SK-N-SH treated with all-trans-retinoic acid at 6 μM for 48 hours (cell line): Measurements from ENCODE around the gene ITCH.
"Not testable (repeated sequence)": the region's sequence is repeated elsewhere in the genome, so short reads cannot be mapped to it uniquely, and the experiment has no call there.

Experiments used
- ATAC-seq: fragments of 200-7000 bp; cut with Tn5 transposase; 3 replicates; pipeline ENCODE4 v1.9.1; 2020; ENCODE audit warnings: mild to moderate bottlenecking, moderate library complexity
- ARNTL ChIP-seq: fragments of 450-650 bp; formaldehyde crosslinking; IDR thresholded peaks from 2 replicates; pipeline ENCODE4 v1.5.0; 2020; ENCODE audit warnings: low read depth, mild to moderate bottlenecking, moderate library complexity, borderline replicate concordance
- BACH2 ChIP-seq: fragments of 250-450 bp; sonication (Bioruptor Pico); IDR thresholded peaks from 2 replicates; pipeline ENCODE4 v1.9.0; 2021; ENCODE audit warnings: mild to moderate bottlenecking, borderline replicate concordance
- CREB5 ChIP-seq: fragments of 250-450 bp; sonication (Bioruptor Pico); IDR thresholded peaks from 2 replicates; pipeline ENCODE4 v1.5.1; 2020; ENCODE audit warnings: low read depth, mild to moderate bottlenecking, moderate library complexity
- CSDC2 ChIP-seq: fragments of 250-450 bp; sonication (Bioruptor Pico); IDR thresholded peaks from 2 replicates; pipeline ENCODE4 v1.5.0; 2020; ENCODE audit warnings: mild to moderate bottlenecking, moderate library complexity
- ESRRG ChIP-seq: fragments of 250-450 bp; sonication (Bioruptor Pico); IDR thresholded peaks from 2 replicates; pipeline ENCODE4 v1.6.1; 2021; ENCODE audit warnings: mild to moderate bottlenecking
- GLIS3 ChIP-seq: fragments of 250-450 bp; sonication (Bioruptor Pico); IDR thresholded peaks from 2 replicates; pipeline ENCODE4 v1.5.0; 2020; ENCODE audit warnings: mild to moderate bottlenecking, moderate library complexity
- ISL1 ChIP-seq: fragments of 250-450 bp; sonication (Bioruptor Pico); IDR thresholded peaks from 2 replicates; pipeline ENCODE4 v2.1.2; 2022; ENCODE audit warnings: mild to moderate bottlenecking, moderate library complexity
- OSR1 ChIP-seq: fragments of 250-450 bp; sonication (Bioruptor Pico); IDR thresholded peaks from 2 replicates; pipeline ENCODE4 v1.8.0; 2022; ENCODE audit warnings: moderate library complexity, mild to moderate bottlenecking, inconsistent platforms
- RARB ChIP-seq: fragments of 250-450 bp; sonication (Bioruptor Pico); IDR thresholded peaks from 2 replicates; pipeline ENCODE4 v1.8.0; 2021; ENCODE audit warnings: mild to moderate bottlenecking, moderate library complexity
- SNAI2 ChIP-seq: fragments of 250-450 bp; sonication (Bioruptor Pico); IDR thresholded peaks from 2 replicates; pipeline ENCODE4 v1.5.0; 2020; ENCODE audit warnings: mild to moderate bottlenecking, moderate library complexity
- TOX ChIP-seq: fragments of 250-450 bp; sonication (Bioruptor Pico); IDR thresholded peaks from 2 replicates; pipeline ENCODE4 v1.8.0; 2021; ENCODE audit warnings: mild to moderate bottlenecking, moderate library complexity, borderline replicate concordance
- TSHZ2 ChIP-seq: fragments of 250-450 bp; sonication (Bioruptor Pico); IDR thresholded peaks from 2 replicates; pipeline ENCODE4 v1.5.0; 2020; ENCODE audit warnings: mild to moderate bottlenecking, moderate library complexity
- ZFP3 ChIP-seq: fragments of 250-450 bp; sonication (Bioruptor Pico); IDR thresholded peaks from 2 replicates; pipeline ENCODE4 v1.5.0; 2020; ENCODE audit warnings: mild to moderate bottlenecking, moderate library complexity
- ZFP30 ChIP-seq: fragments of 450-650 bp; formaldehyde crosslinking; IDR thresholded peaks from 2 replicates; pipeline ENCODE4 v1.5.0; 2022; ENCODE audit warnings: mild to moderate bottlenecking, moderate library complexity
- ZNF70 ChIP-seq: fragments of 450-650 bp; formaldehyde crosslinking; IDR thresholded peaks from 2 replicates; pipeline ENCODE4 v1.5.0; 2020; ENCODE audit warnings: mild to moderate bottlenecking, moderate library complexity
- TF ChIP-seq, protein P1 (sequence below): fragments of 250-450 bp; sonication (Bioruptor Pico); IDR thresholded peaks from 2 replicates; pipeline ENCODE4 v1.5.1; 2021; ENCODE audit warnings: mild to moderate bottlenecking, moderate library complexity
- TF ChIP-seq, protein P2 (sequence below): fragments of 250-450 bp; sonication (Bioruptor Pico); IDR thresholded peaks from 2 replicates; pipeline ENCODE4 v1.8.0; 2021; ENCODE audit warnings: low read depth, mild to moderate bottlenecking, moderate library complexity, borderline replicate concordance
- TF ChIP-seq, protein P3 (sequence below): fragments of 250-450 bp; sonication (Bioruptor Pico); IDR thresholded peaks from 2 replicates; pipeline ENCODE4 v1.8.0; 2020; ENCODE audit warnings: mild to moderate bottlenecking, moderate library complexity, borderline replicate concordance

The ITCH gene

DNA sequence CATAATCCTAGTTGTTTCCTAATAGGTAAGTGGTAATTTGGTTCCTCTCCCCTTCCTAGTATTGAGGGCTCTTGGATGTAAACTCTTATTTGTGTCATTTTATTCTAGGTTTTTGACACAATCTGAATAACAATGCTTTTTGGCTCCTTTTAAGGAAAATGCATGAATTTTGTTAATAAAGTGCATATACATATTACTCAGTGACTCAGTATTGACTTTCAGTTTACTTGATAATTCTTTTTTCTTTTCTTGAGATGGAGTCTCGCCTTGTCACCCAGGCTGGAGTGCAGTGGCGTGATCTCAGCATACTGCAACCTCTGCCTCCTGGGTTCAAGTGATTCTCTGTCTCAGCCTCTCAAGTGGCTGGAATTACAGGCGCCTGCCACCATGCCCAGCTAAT, 19.1 kb downstream of the ITCH start (continued):
- TF ChIP-seq TSHZ2 (CRISPR knock-in tag): no peak

DNA sequence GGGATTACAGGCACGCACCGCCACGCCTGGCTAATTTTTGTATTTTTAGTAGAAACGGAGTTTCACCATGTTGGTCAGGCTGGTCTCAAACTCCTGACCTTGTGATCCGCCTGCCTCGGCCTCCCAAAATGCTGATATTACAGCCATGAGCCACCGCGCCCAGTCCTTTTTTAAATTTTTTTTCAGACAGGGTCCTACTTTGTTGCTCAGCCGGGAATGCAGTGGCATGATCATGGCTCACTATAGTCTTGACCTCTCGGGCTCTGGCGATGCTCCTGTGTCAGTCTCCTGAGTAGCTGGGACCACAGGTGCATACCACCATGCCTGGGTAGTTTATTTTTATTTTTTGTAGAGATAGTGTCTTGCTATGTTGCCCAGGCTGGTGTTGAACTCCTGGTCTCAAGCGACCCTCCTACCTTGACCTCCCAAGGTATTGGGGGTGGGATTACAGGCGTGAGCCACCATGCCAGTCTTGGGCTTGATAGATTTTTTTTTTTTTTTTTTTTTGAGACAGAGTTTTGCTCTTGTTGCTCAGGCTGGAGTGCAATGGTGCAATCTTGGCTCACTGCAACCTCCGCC, 19.9 kb downstream of the ITCH start:
- not testable (repeated sequence) for ATAC-seq

DNA sequence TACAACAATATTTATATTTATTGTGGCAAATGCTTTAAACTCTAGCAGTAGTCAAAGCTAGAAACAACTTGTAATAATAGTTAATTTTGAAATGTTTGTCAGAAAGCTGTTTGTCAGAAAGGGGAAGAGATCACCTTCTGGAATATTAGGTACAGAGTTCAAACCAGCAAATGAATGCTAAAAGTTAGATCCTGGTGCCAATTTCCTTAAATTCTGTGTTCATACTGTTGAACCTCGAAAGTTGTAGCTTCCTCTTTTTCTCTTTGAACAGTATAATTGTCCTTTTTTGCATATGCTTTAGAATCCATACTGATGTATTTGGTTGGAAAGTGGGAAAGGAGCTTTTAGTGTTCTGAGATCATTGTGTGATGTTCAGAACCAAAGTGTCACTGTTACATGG, 22.4 kb downstream of the ITCH start:
- no peak for ATAC-seq
- TF ChIP-seq, protein P1, sequence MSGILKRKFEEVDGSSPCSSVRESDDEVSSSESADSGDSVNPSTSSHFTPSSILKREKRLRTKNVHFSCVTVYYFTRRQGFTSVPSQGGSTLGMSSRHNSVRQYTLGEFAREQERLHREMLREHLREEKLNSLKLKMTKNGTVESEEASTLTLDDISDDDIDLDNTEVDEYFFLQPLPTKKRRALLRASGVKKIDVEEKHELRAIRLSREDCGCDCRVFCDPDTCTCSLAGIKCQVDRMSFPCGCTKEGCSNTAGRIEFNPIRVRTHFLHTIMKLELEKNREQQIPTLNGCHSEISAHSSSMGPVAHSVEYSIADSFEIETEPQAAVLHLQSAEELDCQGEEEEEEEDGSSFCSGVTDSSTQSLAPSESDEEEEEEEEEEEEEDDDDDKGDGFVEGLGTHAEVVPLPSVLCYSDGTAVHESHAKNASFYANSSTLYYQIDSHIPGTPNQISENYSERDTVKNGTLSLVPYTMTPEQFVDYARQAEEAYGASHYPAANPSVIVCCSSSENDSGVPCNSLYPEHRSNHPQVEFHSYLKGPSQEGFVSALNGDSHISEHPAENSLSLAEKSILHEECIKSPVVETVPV (CRISPR knock-in tag): no peak
- no peak for TF ChIP-seq ZNF70
- TF ChIP-seq OSR1: no peak
- no peak for TF ChIP-seq ZFP30 (CRISPR knock-in tag)
- TF ChIP-seq, all 23 proteins: peak for 0

- ATAC-seq: no peak
These were observed 24.9 kb downstream of the ITCH start for GRCh38 chr20:34388000-34388399.

More at GRCh38 chr20:34388000-34388399, 24.9 kb downstream of the ITCH start:
- TF ChIP-seq ARNTL (CRISPR knock-in tag): no peak
- TF ChIP-seq SNAI2 (CRISPR knock-in tag): no peak
- no peak for TF ChIP-seq ZFP3 (CRISPR knock-in tag)
- TF ChIP-seq TSHZ2 (CRISPR knock-in tag): no peak
- TF ChIP-seq, protein P2, sequence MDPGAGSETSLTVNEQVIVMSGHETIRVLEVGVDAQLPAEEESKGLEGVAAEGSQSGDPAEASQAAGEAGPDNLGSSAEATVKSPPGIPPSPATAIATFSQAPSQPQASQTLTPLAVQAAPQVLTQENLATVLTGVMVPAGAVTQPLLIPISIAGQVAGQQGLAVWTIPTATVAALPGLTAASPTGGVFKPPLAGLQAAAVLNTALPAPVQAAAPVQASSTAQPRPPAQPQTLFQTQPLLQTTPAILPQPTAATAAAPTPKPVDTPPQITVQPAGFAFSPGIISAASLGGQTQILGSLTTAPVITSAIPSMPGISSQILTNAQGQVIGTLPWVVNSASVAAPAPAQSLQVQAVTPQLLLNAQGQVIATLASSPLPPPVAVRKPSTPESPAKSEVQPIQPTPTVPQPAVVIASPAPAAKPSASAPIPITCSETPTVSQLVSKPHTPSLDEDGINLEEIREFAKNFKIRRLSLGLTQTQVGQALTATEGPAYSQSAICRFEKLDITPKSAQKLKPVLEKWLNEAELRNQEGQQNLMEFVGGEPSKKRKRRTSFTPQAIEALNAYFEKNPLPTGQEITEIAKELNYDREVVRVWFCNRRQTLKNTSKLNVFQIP (CRISPR knock-in tag): no peak
- no peak for TF ChIP-seq ZFP30 (CRISPR knock-in tag)
- no peak for TF ChIP-seq ISL1 (CRISPR knock-in tag)
- TF ChIP-seq, protein P3, sequence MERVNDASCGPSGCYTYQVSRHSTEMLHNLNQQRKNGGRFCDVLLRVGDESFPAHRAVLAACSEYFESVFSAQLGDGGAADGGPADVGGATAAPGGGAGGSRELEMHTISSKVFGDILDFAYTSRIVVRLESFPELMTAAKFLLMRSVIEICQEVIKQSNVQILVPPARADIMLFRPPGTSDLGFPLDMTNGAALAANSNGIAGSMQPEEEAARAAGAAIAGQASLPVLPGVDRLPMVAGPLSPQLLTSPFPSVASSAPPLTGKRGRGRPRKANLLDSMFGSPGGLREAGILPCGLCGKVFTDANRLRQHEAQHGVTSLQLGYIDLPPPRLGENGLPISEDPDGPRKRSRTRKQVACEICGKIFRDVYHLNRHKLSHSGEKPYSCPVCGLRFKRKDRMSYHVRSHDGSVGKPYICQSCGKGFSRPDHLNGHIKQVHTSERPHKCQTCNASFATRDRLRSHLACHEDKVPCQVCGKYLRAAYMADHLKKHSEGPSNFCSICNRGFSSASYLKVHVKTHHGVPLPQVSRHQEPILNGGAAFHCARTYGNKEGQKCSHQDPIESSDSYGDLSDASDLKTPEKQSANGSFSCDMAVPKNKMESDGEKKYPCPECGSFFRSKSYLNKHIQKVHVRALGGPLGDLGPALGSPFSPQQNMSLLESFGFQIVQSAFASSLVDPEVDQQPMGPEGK (CRISPR knock-in tag): no peak
- TF ChIP-seq ESRRG (CRISPR knock-in tag): no peak
- TF ChIP-seq CSDC2: no peak
- no peak for TF ChIP-seq CREB5 (CRISPR knock-in tag)
- no peak for TF ChIP-seq GLIS3
- no peak for TF ChIP-seq BACH2 (CRISPR knock-in tag)
- TF ChIP-seq RARB (CRISPR knock-in tag): no peak
- TF ChIP-seq OSR1: no peak
- no peak for TF ChIP-seq TOX (CRISPR knock-in tag)
